A549 (cell line): ENCODE measurements around the gene MAP3K7CL. TPM values are rescaled to one million over a fixed set of nuclear protein-coding genes. Genes with fewer than 3 reads are reported as not detected.

Experiments
- ATAC-seq, 2 experiments: fragments of 200-7000 bp in 1 of 2; fragments of >200 bp in 1 of 2; cut with Nextera tagmentation in 1 of 2; cut with Tn5 transposase in 1 of 2; 3 replicates each; pipeline versions ENCODE4 v1.8.0 to v1.9.1; 2018 to 2020; ENCODE audit warnings: mild to moderate bottlenecking in 1 of 2, moderate library complexity in 1 of 2
- CTCF ChIA-PET: fragments of 300-600 bp; sonication (Branson Sonifier 250); formaldehyde crosslinking; extraction: SDS; loops from one replicate; lab custom pipeline; 2021; ENCODE audit warnings: antibody characterized with exemption, inconsistent platforms; lab: Yijun Ruan, JAX
- POLR2A ChIA-PET: fragments of 350-600 bp; formaldehyde crosslinking; extraction: SDS; loops from one replicate; lab custom pipeline; 2021; ENCODE audit warnings: antibody characterized with exemption, inconsistent platforms; lab: Yijun Ruan, JAX
- DNase-seq, 2 experiments: peaks; one replicate each; pipeline versions ENCODE4 v3.0.0 to v3.0.0-alpha.2; 2011 to 2016; ENCODE audit warnings: low read depth in 1 of 2, low spot score in 1 of 2
- FAIRE-seq: peaks from 2 replicates; lab custom pipeline; 2011; peaks lifted over from hg19 to GRCh38; lab: Jason Lieb, UNC
- H3K27ac ChIP-seq, 2 experiments: fragments of >200 bp; sonication (Bioruptor Twin); formaldehyde crosslinking; 3 replicates each; pipeline ENCODE4 v1.5.1; 2016 to 2017
- H3K4me1 ChIP-seq: fragments of >200 bp; sonication (Bioruptor Twin); formaldehyde crosslinking; 3 replicates; pipeline ENCODE4 v1.6.1; 2016
- H3K4me2 ChIP-seq: fragments of >200 bp; sonication (Bioruptor Twin); formaldehyde crosslinking; 3 replicates; pipeline ENCODE4 v1.6.1; 2016
- H3K4me3 ChIP-seq: fragments of >200 bp; sonication (Bioruptor Twin); formaldehyde crosslinking; 3 replicates; pipeline ENCODE4 v1.5.1; 2016
- H3K9me3 ChIP-seq: fragments of >200 bp; sonication (Bioruptor Twin); formaldehyde crosslinking; 3 replicates; pipeline ENCODE4 v1.6.1; 2016
- CHD2 ChIP-seq: fragments of 150-350 bp; IDR thresholded peaks from 2 replicates; pipeline ENCODE4 v1.6.1; 2014; ENCODE audit warnings: low read length; ENCODE audit not compliant: partially characterized antibody
- CHD4 ChIP-seq: fragments of 200-600 bp; sonication (generic); IDR thresholded peaks from 2 replicates; pipeline ENCODE4 v1.6.1; 2016; ENCODE audit warnings: antibody characterized with exemption, mild to moderate bottlenecking, borderline replicate concordance
- EP300 ChIP-seq, 2 experiments: fragments of >200 bp; sonication (Bioruptor Twin); formaldehyde crosslinking; IDR thresholded peaks; 2 replicates in 1 of 2; 3 replicates in 1 of 2; pipeline ENCODE4 v1.6.1; 2016 to 2017
- FOXS1 ChIP-seq: fragments of 250-450 bp; sonication (Bioruptor Pico); IDR thresholded peaks from 2 replicates; pipeline ENCODE4 v1.5.0; 2020; ENCODE audit warnings: mild to moderate bottlenecking, moderate library complexity
- GATA3 ChIP-seq: IDR thresholded peaks from 2 replicates; pipeline ENCODE4 v1.6.1; 2012; ENCODE audit warnings: borderline replicate concordance
- HDAC2 ChIP-seq: fragments of 200-600 bp; sonication (generic); IDR thresholded peaks from 2 replicates; pipeline ENCODE4 v1.6.1; 2016
- HEYL ChIP-seq: fragments of 250-450 bp; sonication (Bioruptor Pico); IDR thresholded peaks from 2 replicates; pipeline ENCODE4 v1.8.0; 2021; ENCODE audit warnings: mild to moderate bottlenecking, moderate library complexity
- HOXA7 ChIP-seq: fragments of 250-450 bp; sonication (Bioruptor Pico); IDR thresholded peaks from 2 replicates; pipeline ENCODE4 v1.5.0; 2020; ENCODE audit warnings: mild to moderate bottlenecking, moderate library complexity
- JUNB ChIP-seq: fragments of >200 bp; sonication (Bioruptor Twin); formaldehyde crosslinking; IDR thresholded peaks from 2 replicates; pipeline ENCODE4 v1.6.1; 2016
- KDM1A ChIP-seq: fragments of 200-600 bp; sonication (generic); IDR thresholded peaks from 2 replicates; pipeline ENCODE4 v1.6.1; 2016; ENCODE audit warnings: low read depth, mild to moderate bottlenecking
- KDM5A ChIP-seq: fragments of 200-600 bp; sonication (generic); IDR thresholded peaks from 2 replicates; pipeline ENCODE4 v1.6.1; 2016; ENCODE audit warnings: antibody characterized with exemption, mild to moderate bottlenecking
- NR3C1 ChIP-seq: fragments of >200 bp; sonication (Bioruptor Twin); formaldehyde crosslinking; IDR thresholded peaks from 3 replicates; pipeline ENCODE4 v1.6.1; 2017
- RARB ChIP-seq: fragments of 250-450 bp; sonication (Bioruptor Pico); IDR thresholded peaks from 2 replicates; pipeline ENCODE4 v1.8.0; 2021; ENCODE audit warnings: mild to moderate bottlenecking, moderate library complexity
- SREBF2 ChIP-seq: fragments of 450-650 bp; IDR thresholded peaks from 2 replicates; pipeline ENCODE4 v1.6.1; 2014; ENCODE audit warnings: mild to moderate bottlenecking, moderate library complexity
- ZFP36 ChIP-seq: fragments of 450-650 bp; IDR thresholded peaks from 2 replicates; pipeline ENCODE4 v1.6.1; 2014; ENCODE audit warnings: borderline replicate concordance; ENCODE audit not compliant: partially characterized antibody
- ZSCAN20 ChIP-seq: fragments of 250-450 bp; sonication (Bioruptor Pico); IDR thresholded peaks from 2 replicates; pipeline ENCODE4 v1.8.0; 2022; ENCODE audit warnings: mild to moderate bottlenecking, moderate library complexity
- WGBS: methylation state at CpG from one replicate; pipeline ENCODE4 v1.1.6; 2017; ENCODE audit errors: missing lambda C conversion rate; 5-methylcytosine and 5-hydroxymethylcytosine counted together
- polyA minus RNA-seq: library from RNA; depleted of rRNA, polyadenylated mRNA; stranded (reverse); fragments of >200 nt; gene quantifications from 2 replicates; pipeline ENCODE4 v1.2.3, GENCODE V29; 2011; rRNA and poly(A)+ RNA removed
- polyA plus RNA-seq, 4 experiments: library from polyadenylated mRNA; depleted of rRNA in 3 of 4; stranded (reverse); fragments of >200 nt; fragmentation: RNase III in 1 of 4; extraction: RNeasy Plus Mini Kit Qiagen cat#74134 plus additional on column Dnase treatment in 1 of 4; gene quantifications; 2 replicates in 3 of 4; 3 replicates in 1 of 4; pipeline ENCODE4 v1.2.3, GENCODE V29; 2011 to 2017
- TF ChIP-seq, protein P1 (sequence below): IDR thresholded peaks from 2 replicates; pipeline ENCODE4 v1.6.1; 2012
- TF ChIP-seq, protein P2 (sequence below): fragments of 250-450 bp; sonication (Bioruptor Pico); IDR thresholded peaks from 2 replicates; pipeline ENCODE4 v1.5.0; 2020; ENCODE audit warnings: low read depth, mild to moderate bottlenecking, moderate library complexity
- TF ChIP-seq, protein P3 (sequence below): fragments of >200 bp; sonication (Bioruptor Twin); formaldehyde crosslinking; IDR thresholded peaks from 3 replicates; pipeline ENCODE4 v1.5.1; 2016
- TF ChIP-seq, protein P4 (sequence below): IDR thresholded peaks from 2 replicates; pipeline ENCODE4 v1.6.1; 2012; ENCODE audit warnings: low read depth, borderline replicate concordance
- TF ChIP-seq, protein P5 (sequence below): fragments of 450-650 bp; IDR thresholded peaks from 2 replicates; pipeline ENCODE4 v1.6.1; 2014; ENCODE audit warnings: antibody characterized with exemption
- TF ChIP-seq, protein P6 (sequence below): IDR thresholded peaks from 2 replicates; pipeline ENCODE4 v1.6.1; 2012
- TF ChIP-seq, protein P7 (sequence below): fragments of 200-600 bp; sonication (generic); IDR thresholded peaks from 2 replicates; pipeline ENCODE4 v1.6.1; 2016; ENCODE audit warnings: antibody characterized with exemption, mild to moderate bottlenecking, moderate library complexity
- TF ChIP-seq, protein P8 (sequence below): fragments of 150-350 bp; IDR thresholded peaks from 2 replicates; pipeline ENCODE4 v1.6.1; 2014; ENCODE audit warnings: low read depth, mild to moderate bottlenecking, low read length

The MAP3K7CL gene, protein sequence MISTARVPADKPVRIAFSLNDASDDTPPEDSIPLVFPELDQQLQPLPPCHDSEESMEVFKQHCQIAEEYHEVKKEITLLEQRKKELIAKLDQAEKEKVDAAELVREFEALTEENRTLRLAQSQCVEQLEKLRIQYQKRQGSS
- polyA plus RNA-seq (2011; rRNA removed) = 4.7 and 5.7 TPM in 2 replicates
- 1.6 and 2.0 TPM in 2 replicates for polyA plus RNA-seq (2012; cell fraction: cytosol; rRNA removed)
- polyA plus RNA-seq (2012; cell fraction: nucleus; rRNA removed) = 2.2 and 2.6 TPM in 2 replicates
- polyA plus RNA-seq (2017; fragmentation: RNase III; extraction: RNeasy Plus Mini Kit Qiagen cat#74134 plus additional on column Dnase treatment) = 2.5 to 3.6 TPM (median 2.9 TPM) in 3 replicates
- 3.9 and 6.0 TPM in 2 replicates for polyA minus RNA-seq

DNA sequence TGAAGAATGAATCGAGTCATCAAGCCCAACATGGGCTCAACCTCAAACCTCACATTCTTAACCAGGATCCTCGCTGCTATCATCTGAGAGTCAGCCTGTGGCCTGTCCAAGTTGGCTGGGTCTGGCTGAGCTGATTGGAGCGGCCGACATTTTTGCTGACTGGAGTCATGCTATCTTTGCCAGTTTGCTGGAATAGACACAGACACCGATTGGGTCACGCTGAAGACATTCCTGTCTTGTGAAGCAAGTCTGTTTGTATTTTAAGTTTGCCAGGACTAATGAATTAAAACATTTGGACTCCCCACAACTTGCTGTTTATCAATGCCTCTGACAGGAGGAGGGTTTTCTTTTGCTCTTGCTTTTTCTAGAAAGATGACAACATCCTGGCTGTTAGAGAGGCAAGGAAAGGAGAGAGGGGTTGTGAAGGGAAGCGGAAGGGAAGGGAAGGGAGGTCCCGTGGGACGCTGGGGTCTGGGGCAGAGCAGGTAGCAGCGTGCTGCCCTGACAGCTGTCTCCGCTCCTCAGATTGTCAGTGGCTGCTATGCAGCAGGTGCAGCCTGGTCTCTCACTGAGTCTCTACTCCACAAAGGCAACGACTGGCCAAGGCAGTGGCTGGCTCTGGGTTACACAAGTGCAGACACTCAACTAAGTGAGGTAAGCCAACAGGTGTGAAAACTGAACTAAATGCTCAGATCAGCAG is at the start of gene MAP3K7CL:
TSS of gene MAP3K7CL (plus strand) at position 375 of the 700 bp plus-strand sequence. CDS start 2,701 bp downstream, outside the sequence.
- TF ChIP-seq, protein P1, sequence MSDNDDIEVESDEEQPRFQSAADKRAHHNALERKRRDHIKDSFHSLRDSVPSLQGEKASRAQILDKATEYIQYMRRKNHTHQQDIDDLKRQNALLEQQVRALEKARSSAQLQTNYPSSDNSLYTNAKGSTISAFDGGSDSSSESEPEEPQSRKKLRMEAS = no peak
- no peak for TF ChIP-seq ZFP36
- no peak for TF ChIP-seq KDM5A
- TF ChIP-seq, protein P2, sequence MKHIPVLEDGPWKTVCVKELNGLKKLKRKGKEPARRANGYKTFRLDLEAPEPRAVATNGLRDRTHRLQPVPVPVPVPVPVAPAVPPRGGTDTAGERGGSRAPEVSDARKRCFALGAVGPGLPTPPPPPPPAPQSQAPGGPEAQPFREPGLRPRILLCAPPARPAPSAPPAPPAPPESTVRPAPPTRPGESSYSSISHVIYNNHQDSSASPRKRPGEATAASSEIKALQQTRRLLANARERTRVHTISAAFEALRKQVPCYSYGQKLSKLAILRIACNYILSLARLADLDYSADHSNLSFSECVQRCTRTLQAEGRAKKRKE (CRISPR knock-in tag) = no peak
- no peak for TF ChIP-seq NR3C1
- no peak for TF ChIP-seq SREBF2
- TF ChIP-seq, protein P3, sequence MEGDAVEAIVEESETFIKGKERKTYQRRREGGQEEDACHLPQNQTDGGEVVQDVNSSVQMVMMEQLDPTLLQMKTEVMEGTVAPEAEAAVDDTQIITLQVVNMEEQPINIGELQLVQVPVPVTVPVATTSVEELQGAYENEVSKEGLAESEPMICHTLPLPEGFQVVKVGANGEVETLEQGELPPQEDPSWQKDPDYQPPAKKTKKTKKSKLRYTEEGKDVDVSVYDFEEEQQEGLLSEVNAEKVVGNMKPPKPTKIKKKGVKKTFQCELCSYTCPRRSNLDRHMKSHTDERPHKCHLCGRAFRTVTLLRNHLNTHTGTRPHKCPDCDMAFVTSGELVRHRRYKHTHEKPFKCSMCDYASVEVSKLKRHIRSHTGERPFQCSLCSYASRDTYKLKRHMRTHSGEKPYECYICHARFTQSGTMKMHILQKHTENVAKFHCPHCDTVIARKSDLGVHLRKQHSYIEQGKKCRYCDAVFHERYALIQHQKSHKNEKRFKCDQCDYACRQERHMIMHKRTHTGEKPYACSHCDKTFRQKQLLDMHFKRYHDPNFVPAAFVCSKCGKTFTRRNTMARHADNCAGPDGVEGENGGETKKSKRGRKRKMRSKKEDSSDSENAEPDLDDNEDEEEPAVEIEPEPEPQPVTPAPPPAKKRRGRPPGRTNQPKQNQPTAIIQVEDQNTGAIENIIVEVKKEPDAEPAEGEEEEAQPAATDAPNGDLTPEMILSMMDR = no peak
- TF ChIP-seq EP300 (IDR thresholded peaks at IDR 0.05) = no peak
- TF ChIP-seq JUNB = no peak
- no peak for TF ChIP-seq FOXS1 (CRISPR knock-in tag)
- TF ChIP-seq, protein P4, sequence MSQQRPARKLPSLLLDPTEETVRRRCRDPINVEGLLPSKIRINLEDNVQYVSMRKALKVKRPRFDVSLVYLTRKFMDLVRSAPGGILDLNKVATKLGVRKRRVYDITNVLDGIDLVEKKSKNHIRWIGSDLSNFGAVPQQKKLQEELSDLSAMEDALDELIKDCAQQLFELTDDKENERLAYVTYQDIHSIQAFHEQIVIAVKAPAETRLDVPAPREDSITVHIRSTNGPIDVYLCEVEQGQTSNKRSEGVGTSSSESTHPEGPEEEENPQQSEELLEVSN = no peak
- no peak for TF ChIP-seq GATA3
- TF ChIP-seq ZSCAN20 (CRISPR knock-in tag) = no peak
- TF ChIP-seq, protein P5, sequence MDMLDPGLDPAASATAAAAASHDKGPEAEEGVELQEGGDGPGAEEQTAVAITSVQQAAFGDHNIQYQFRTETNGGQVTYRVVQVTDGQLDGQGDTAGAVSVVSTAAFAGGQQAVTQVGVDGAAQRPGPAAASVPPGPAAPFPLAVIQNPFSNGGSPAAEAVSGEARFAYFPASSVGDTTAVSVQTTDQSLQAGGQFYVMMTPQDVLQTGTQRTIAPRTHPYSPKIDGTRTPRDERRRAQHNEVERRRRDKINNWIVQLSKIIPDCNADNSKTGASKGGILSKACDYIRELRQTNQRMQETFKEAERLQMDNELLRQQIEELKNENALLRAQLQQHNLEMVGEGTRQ = no peak
- no peak for TF ChIP-seq CHD2
- TF ChIP-seq HDAC2 = no peak
- TF ChIP-seq, protein P6, sequence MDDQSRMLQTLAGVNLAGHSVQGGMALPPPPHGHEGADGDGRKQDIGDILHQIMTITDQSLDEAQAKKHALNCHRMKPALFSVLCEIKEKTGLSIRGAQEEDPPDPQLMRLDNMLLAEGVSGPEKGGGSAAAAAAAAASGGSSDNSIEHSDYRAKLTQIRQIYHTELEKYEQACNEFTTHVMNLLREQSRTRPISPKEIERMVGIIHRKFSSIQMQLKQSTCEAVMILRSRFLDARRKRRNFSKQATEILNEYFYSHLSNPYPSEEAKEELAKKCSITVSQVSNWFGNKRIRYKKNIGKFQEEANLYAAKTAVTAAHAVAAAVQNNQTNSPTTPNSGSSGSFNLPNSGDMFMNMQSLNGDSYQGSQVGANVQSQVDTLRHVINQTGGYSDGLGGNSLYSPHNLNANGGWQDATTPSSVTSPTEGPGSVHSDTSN = no peak
- TF ChIP-seq, all 56 proteins: peak for 0
- H3K4me3 ChIP-seq = no peak within 1 kb of the TSS

DNA sequence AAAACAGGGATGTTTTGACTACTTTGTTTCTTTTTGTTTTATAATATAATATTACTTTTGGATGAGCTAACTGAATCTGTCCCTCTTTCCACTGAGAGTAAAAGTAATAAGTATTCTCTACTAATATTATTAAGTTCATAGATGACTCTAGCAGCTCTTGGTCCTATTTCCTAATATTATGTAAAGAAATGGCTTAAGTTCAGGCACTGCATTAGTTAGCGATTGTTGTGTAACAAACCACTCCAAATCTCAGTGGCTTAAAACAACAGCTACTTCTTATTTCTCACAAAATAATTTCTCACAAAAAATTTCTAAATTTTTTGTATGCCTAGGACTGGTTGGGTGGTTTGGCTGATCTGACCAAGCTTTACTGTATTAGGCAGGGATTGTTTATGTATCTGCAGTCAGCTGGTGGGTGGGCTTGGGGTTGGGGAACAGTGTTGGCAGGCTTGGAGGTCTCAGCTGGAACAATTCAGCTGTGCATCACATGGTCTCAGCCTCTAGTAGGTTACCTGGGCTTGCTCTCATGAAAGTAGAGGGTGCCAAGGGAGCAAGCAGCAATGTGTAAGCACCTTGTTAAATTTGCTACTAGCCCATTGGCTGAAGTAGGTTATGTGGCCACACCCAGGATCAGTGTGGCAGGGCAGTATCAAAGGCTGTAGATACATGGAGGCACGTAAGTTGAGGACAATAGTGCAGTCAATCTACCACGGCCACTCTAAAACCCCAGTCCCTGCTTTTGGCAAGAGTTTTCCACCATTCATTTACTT is 48.2 kb upstream of the MAP3K7CL start:
- H3K9me3 ChIP-seq = no peaks in the 10 kb centered on the region
- ATAC-seq = no peak
- no peak overlapping the region for H3K27ac ChIP-seq
- ChIA-PET CTCF (interaction anchor here (0.8 to 1.4 kb wide), 2 partner anchors 266 to 290 kb away, joined by 4 to 5 read pairs; no protein-coding TSS in a partner anchor), POLR2A (no interaction called here)
- no peak for DNase-seq
- H3K4me3 ChIP-seq = no peak overlapping the region
- no peaks in the 10 kb centered on the region for H3K4me1 ChIP-seq
- WGBS = 88% methylated on average over 3 of the region's 3 CpGs
- H3K4me2 ChIP-seq = no peak overlapping the region
- no peak for FAIRE-seq
- TF ChIP-seq CHD4 (no peak), HOXA7 (CRISPR knock-in tag) (no peak), KDM1A (no peak), HEYL (no peak), GATA3 (no peak), RARB (CRISPR knock-in tag) (no peak)
- TF ChIP-seq, protein P7, sequence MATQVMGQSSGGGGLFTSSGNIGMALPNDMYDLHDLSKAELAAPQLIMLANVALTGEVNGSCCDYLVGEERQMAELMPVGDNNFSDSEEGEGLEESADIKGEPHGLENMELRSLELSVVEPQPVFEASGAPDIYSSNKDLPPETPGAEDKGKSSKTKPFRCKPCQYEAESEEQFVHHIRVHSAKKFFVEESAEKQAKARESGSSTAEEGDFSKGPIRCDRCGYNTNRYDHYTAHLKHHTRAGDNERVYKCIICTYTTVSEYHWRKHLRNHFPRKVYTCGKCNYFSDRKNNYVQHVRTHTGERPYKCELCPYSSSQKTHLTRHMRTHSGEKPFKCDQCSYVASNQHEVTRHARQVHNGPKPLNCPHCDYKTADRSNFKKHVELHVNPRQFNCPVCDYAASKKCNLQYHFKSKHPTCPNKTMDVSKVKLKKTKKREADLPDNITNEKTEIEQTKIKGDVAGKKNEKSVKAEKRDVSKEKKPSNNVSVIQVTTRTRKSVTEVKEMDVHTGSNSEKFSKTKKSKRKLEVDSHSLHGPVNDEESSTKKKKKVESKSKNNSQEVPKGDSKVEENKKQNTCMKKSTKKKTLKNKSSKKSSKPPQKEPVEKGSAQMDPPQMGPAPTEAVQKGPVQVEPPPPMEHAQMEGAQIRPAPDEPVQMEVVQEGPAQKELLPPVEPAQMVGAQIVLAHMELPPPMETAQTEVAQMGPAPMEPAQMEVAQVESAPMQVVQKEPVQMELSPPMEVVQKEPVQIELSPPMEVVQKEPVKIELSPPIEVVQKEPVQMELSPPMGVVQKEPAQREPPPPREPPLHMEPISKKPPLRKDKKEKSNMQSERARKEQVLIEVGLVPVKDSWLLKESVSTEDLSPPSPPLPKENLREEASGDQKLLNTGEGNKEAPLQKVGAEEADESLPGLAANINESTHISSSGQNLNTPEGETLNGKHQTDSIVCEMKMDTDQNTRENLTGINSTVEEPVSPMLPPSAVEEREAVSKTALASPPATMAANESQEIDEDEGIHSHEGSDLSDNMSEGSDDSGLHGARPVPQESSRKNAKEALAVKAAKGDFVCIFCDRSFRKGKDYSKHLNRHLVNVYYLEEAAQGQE = no peak
- TF ChIP-seq, protein P8, sequence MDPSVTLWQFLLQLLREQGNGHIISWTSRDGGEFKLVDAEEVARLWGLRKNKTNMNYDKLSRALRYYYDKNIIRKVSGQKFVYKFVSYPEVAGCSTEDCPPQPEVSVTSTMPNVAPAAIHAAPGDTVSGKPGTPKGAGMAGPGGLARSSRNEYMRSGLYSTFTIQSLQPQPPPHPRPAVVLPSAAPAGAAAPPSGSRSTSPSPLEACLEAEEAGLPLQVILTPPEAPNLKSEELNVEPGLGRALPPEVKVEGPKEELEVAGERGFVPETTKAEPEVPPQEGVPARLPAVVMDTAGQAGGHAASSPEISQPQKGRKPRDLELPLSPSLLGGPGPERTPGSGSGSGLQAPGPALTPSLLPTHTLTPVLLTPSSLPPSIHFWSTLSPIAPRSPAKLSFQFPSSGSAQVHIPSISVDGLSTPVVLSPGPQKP = no peak

More for the DNA sequence above, at the start of gene MAP3K7CL:
- ATAC-seq = no peak
- DNase-seq = no peak
- ChIA-PET CTCF (no interaction called here), POLR2A (no interaction called here)
- Histone ChIP-seq H3K9me3 (no peaks in the 10 kb centered on the region), H3K4me1 (no peaks in the 10 kb centered on the region), H3K27ac (no peak within 1 kb of the TSS), H3K4me2 (no peak within 1 kb of the TSS)
- WGBS = 72% methylated on average over 12 of the region's 12 CpGs
- FAIRE-seq = no peak
